Sigmoid colon (tissue), 4 donors: Measurements from ENCODE around the gene PKHD1.

Experiments
- CTCF ChIP-seq, 4 experiments: fragments of 450-650 bp in 3 of 4; fragments of 200-600 bp in 1 of 4; IDR thresholded peaks; one replicate each; pipeline ENCODE4 v1.5.1; 2016 to 2019; ENCODE audit warnings: antibody characterized with exemption in 4 of 4, mild to moderate bottlenecking in 3 of 4, moderate library complexity in 2 of 4
- POLR2A ChIP-seq, 2 donors: fragments of 450-650 bp; IDR thresholded peaks; one replicate each; pipeline ENCODE4 v1.6.1; 2016; ENCODE audit warnings: antibody characterized with exemption in 2 of 2, mild to moderate bottlenecking in 2 of 2, moderate library complexity in 2 of 2
- POLR2AphosphoS5 ChIP-seq, 4 donors: sonication (generic); formaldehyde crosslinking; IDR thresholded peaks; one replicate each; pipeline ENCODE4 v1.6.1; 2017; ENCODE audit warnings: antibody characterized with exemption in 4 of 4

GRCh38 chr6:51887859-51888258, 199.6 kb downstream of the PKHD1 start:
- no peak for TF ChIP-seq CTCF (IDR thresholded peaks at IDR 0.05)
- no peak for TF ChIP-seq POLR2AphosphoS5 (IDR thresholded peaks at IDR 0.05)
- no peak for TF ChIP-seq POLR2A (IDR thresholded peaks at IDR 0.05)
